Measurements from ENCODE around the gene GJA9. TPM values are rescaled to one million over a fixed set of nuclear protein-coding genes. Genes with fewer than 3 reads are reported as not detected.

GJA9 gene
- total and polyA plus RNA-seq, 2 of the 8 experiments (the other 6 are each of a cell fraction or from before 2014, with no cell fraction given): not detected

GRCh38 chr1:38860454-38860795 lies 21.0 kb downstream of the GJA9 start:
- Histone ChIP-seq H2AFZ (ENCODE audit: low read length) (peak overlapping the region; percentile 92), H3K23me2 (ENCODE audit: low read depth, low read length) (peaks cover 12% of the 10 kb centered on the region), H4K8ac (ENCODE audit: extremely low read depth, insufficient read depth, low read length) (no peak overlapping the region), H4K91ac (replicated peaks; ENCODE audit: insufficient read length, low read length) (no peak overlapping the region), H3K27me3 (replicated peaks in 1 of 4; ENCODE audit: control insufficient read depth in 3 of 4, extremely low read depth in 1 of 4, insufficient read depth in 3 of 4, low read length in 3 of 4) (no peaks in the 10 kb centered on the region), H3K9me3 (ENCODE audit: insufficient read depth in 2 of 2, low read depth in 1 of 2, low read length in 1 of 2) (no peaks in the 10 kb centered on the region), H3K4me2 (ENCODE audit: insufficient read depth in 1 of 2, low read depth in 2 of 2, low read length in 2 of 2) (peak overlapping the region; percentile 86 to 90), H3K36me3 (ENCODE audit: control insufficient read depth in 2 of 4, insufficient read depth in 4 of 4, low read length in 3 of 4) (peaks cover 4 to 30% (median 9%) of the 10 kb centered on the region in 4 experiments; a peak in 6 of 8 replicates), H4K5ac (ENCODE audit: insufficient read length, low read depth, low read length) (no peak overlapping the region), H3K4ac (replicated peaks; ENCODE audit: insufficient read length, low read depth, low read length) (no peak overlapping the region), H3K9ac (replicated peaks in 1 of 4; ENCODE audit: extremely low read depth in 1 of 4, low read depth in 3 of 4, low read length in 3 of 4) (peak overlapping the region in 2 of 4 experiments; percentile 75 to 85; a peak in 4 of 7 replicates), H2BK20ac (ENCODE audit: low read length) (no peak overlapping the region), H3K4me1 (replicated peaks in 1 of 4; ENCODE audit: control insufficient read depth in 3 of 4, insufficient read depth in 4 of 4, low read length in 3 of 4) (peaks cover 0 to 8% (median 2%) of the 10 kb centered on the region in 4 experiments; a peak in 3 of 7 replicates), H2BK120ac (replicated peaks; ENCODE audit: low read depth, low read length) (no peak overlapping the region), H4K20me1 (replicated peaks in 1 of 2; ENCODE audit: control insufficient read depth in 1 of 2, insufficient read depth in 2 of 2, low read length in 2 of 2) (peaks cover 3% of the 10 kb centered on the region in 2 experiments), H3K23ac (ENCODE audit: insufficient read length) (no peak overlapping the region), H2BK15ac (ENCODE audit: low read length) (no peak overlapping the region), H3K56ac (replicated peaks; ENCODE audit: insufficient read length, low read depth, low read length) (no peak overlapping the region), H3K79me1 (ENCODE audit: low read depth, low read length) (peaks cover 2% of the 10 kb centered on the region), H3K14ac (ENCODE audit: insufficient read length) (no peak overlapping the region), H2AK5ac (ENCODE audit: low read depth, low read length) (no peak overlapping the region), H3K4me3 (ENCODE audit: extremely low read depth in 1 of 4, insufficient read depth in 2 of 4, low read depth in 3 of 4, low read length in 4 of 4) (peak overlapping the region; percentile 85 to 96 (median 92)), H3K18ac (ENCODE audit: extremely low read depth, low read length) (no peak overlapping the region), H2BK12ac (ENCODE audit: low read depth, low read length) (no peak overlapping the region), H2BK5ac (ENCODE audit: low read depth, low read length) (0 out of 2 replicates have a peak overlapping the region, but pooled peaks have one; percentile 29), H3K79me2 (ENCODE audit: control insufficient read depth in 1 of 2, insufficient read depth in 2 of 2, low read length in 2 of 2) (peaks cover 3 to 42% of the 10 kb centered on the region in 2 experiments), H3K27ac (ENCODE audit: low read depth, low read length) (no peak overlapping the region)
- WGBS, 2 experiments (ENCODE audit: extremely low coverage in 1 of 2, insufficient coverage in 1 of 2, insufficient read length in 1 of 2, insufficient replicate concordance in 2 of 2, low coverage in 1 of 2, low lambda C conversion rate in 2 of 2, missing lambda C conversion rate in 1 of 2): 48% methylated on average over 6 of the region's 6 CpGs; no CpG with 5 or more reads in 1 of the 2 experiments
- ChIA-PET POLR2A (ENCODE audit: partially characterized antibody) (interaction anchor here (0.7 to 1.6 kb wide), 3 partner anchors 13 to 166 kb away, joined by 3 to 6 read pairs (median 4); partner anchors contain the start of genes MYCBP and NDUFS5), CTCF (ENCODE audit: partially characterized antibody) (interaction anchor here (0.6 kb wide), 1 partner anchor 858 kb away, joined by 4 read pairs; no protein-coding TSS in a partner anchor)
- DNase-seq (ENCODE audit: low read depth in 1 of 2, low spot score in 2 of 2) (no peak), FAIRE-seq (no peak)
- TF ChIP-seq SIN3A (conservative IDR thresholded peaks at IDR 0.05 in 1 of 2, IDR thresholded peaks at IDR 0.05 in 1 of 2; ENCODE audit: low read depth in 1 of 2, low read length in 2 of 2) (0 out of 4 replicates have a peak, but pooled peaks of 1 of the 2 experiments have one; percentile 31), EP300 (IDR thresholded peaks at IDR 0.05; ENCODE audit: borderline replicate concordance in 1 of 2, low read depth in 2 of 2, low read length in 2 of 2) (no peak)
